HEK293 (cell line): ENCODE data around the gene C4orf51.

Experiments used
- CTCF ChIA-PET: fragments of 350-600 bp; formaldehyde crosslinking; extraction: SDS; loops from one replicate; lab custom pipeline; 2021; ENCODE audit warnings: antibody characterized with exemption; lab: Yijun Ruan, JAX
- POLR2A ChIA-PET: fragments of 300-600 bp; formaldehyde crosslinking; extraction: SDS; loops from one replicate; lab custom pipeline; 2020; ENCODE audit warnings: antibody characterized with exemption, inconsistent platforms; lab: Yijun Ruan, JAX
- H3K27ac ChIP-seq: fragments of 200-500 bp; sonication (Bioruptor generic); 2 replicates; pipeline ENCODE4 v1.5.1; 2014; ENCODE audit warnings: low read depth, low read length, control low read depth, inconsistent platforms; ENCODE audit errors: extremely low read depth
- H3K36me3 ChIP-seq, 2 experiments: fragments of 200-500 bp in 1 of 2; sonication (Bioruptor generic) in 1 of 2; 1 replicate in 1 of 2; 2 replicates in 1 of 2; pipeline ENCODE4 v1.5.1; 2014 to 2017; ENCODE audit warnings: inconsistent platforms in 2 of 2, low read length in 2 of 2; ENCODE audit not compliant: control insufficient read depth in 2 of 2, insufficient read depth in 1 of 2
- H3K4me1 ChIP-seq: fragments of 200-500 bp; sonication (Bioruptor generic); 2 replicates; pipeline ENCODE4 v1.5.1; 2014; ENCODE audit warnings: mild to moderate bottlenecking, low read length, inconsistent platforms; ENCODE audit not compliant: control insufficient read depth, insufficient read depth
- H3K4me3 ChIP-seq: 2 replicates; pipeline ENCODE4 v1.5.1; 2011; ENCODE audit warnings: low read depth, mild to moderate bottlenecking, control low read depth, low read length, moderate library complexity
- H3K9me3 ChIP-seq: fragments of 200-500 bp; sonication (Bioruptor generic); 2 replicates; pipeline ENCODE4 v1.5.1; 2014; ENCODE audit warnings: low read depth, low read length, inconsistent platforms; ENCODE audit not compliant: control insufficient read depth, insufficient read depth
- ELK4 ChIP-seq: IDR thresholded peaks from 2 replicates; pipeline ENCODE4 v1.6.1; 2011; ENCODE audit warnings: mild to moderate bottlenecking, low read depth, low read length, borderline replicate concordance
- KLF1 ChIP-seq: fragments of 450-650 bp; formaldehyde crosslinking; IDR thresholded peaks from 2 replicates; pipeline ENCODE4 v1.5.1; 2016; ENCODE audit warnings: missing biosample characterization, missing genetic modification characterization
- KLF17 ChIP-seq: fragments of 450-650 bp; formaldehyde crosslinking; IDR thresholded peaks from 2 replicates; pipeline ENCODE4 v1.5.1; 2016; ENCODE audit warnings: missing biosample characterization, missing genetic modification characterization
- TSHZ1 ChIP-seq: fragments of 450-650 bp; formaldehyde crosslinking; IDR thresholded peaks from 2 replicates; pipeline ENCODE4 v1.5.1; 2016; ENCODE audit warnings: missing biosample characterization, missing genetic modification characterization, borderline replicate concordance
- ZBTB44 ChIP-seq: fragments of 450-650 bp; IDR thresholded peaks from 2 replicates; pipeline ENCODE4 v1.5.1; 2018; ENCODE audit warnings: missing biosample characterization, mild to moderate bottlenecking, missing genetic modification characterization
- ZBTB7A ChIP-seq: fragments of 450-650 bp; formaldehyde crosslinking; IDR thresholded peaks from 2 replicates; pipeline ENCODE4 v1.5.1; 2016; ENCODE audit warnings: low read depth, missing biosample characterization, missing genetic modification characterization
- ZNF2 ChIP-seq: fragments of 450-650 bp; formaldehyde crosslinking; IDR thresholded peaks from 2 replicates; pipeline ENCODE4 v1.5.1; 2016; ENCODE audit warnings: missing biosample characterization, missing genetic modification characterization
- ZNF223 ChIP-seq: fragments of 450-650 bp; formaldehyde crosslinking; IDR thresholded peaks from 2 replicates; pipeline ENCODE4 v1.5.1; 2016; ENCODE audit warnings: missing biosample characterization, missing genetic modification characterization
- ZNF311 ChIP-seq: fragments of 450-650 bp; formaldehyde crosslinking; IDR thresholded peaks from 2 replicates; pipeline ENCODE4 v1.5.1; 2017; ENCODE audit warnings: missing biosample characterization, missing genetic modification characterization, borderline replicate concordance
- ZNF449 ChIP-seq: fragments of 450-650 bp; formaldehyde crosslinking; IDR thresholded peaks from 2 replicates; pipeline ENCODE4 v1.5.1; 2017; ENCODE audit warnings: missing biosample characterization, mild to moderate bottlenecking, missing genetic modification characterization, moderate library complexity
- ZNF624 ChIP-seq: fragments of 450-650 bp; formaldehyde crosslinking; IDR thresholded peaks from 2 replicates; pipeline ENCODE4 v1.5.1; 2017; ENCODE audit warnings: missing biosample characterization, missing genetic modification characterization
- ZNF626 ChIP-seq: fragments of 450-650 bp; sonication (Bioruptor Pico); formaldehyde crosslinking; IDR thresholded peaks from 2 replicates; pipeline ENCODE4 v1.5.1; 2018; ENCODE audit warnings: missing biosample characterization, missing genetic modification characterization, inconsistent platforms
- ZNF639 ChIP-seq: fragments of 450-650 bp; formaldehyde crosslinking; IDR thresholded peaks from 2 replicates; pipeline ENCODE4 v1.5.1; 2016; ENCODE audit warnings: missing biosample characterization, missing genetic modification characterization
- ZNF670 ChIP-seq: fragments of 450-650 bp; formaldehyde crosslinking; IDR thresholded peaks from 2 replicates; pipeline ENCODE4 v1.5.1; 2016; ENCODE audit warnings: missing biosample characterization, missing genetic modification characterization, low read depth
- ZNF747 ChIP-seq: fragments of 450-650 bp; formaldehyde crosslinking; IDR thresholded peaks from 2 replicates; pipeline ENCODE4 v1.5.1; 2016; ENCODE audit warnings: missing biosample characterization, missing genetic modification characterization
- ZNF777 ChIP-seq: fragments of 450-650 bp; formaldehyde crosslinking; IDR thresholded peaks from 2 replicates; pipeline ENCODE4 v1.5.1; 2017; ENCODE audit warnings: missing biosample characterization, missing genetic modification characterization, borderline replicate concordance
- ZNF785 ChIP-seq: fragments of 450-650 bp; formaldehyde crosslinking; IDR thresholded peaks from 2 replicates; pipeline ENCODE4 v1.5.1; 2016; ENCODE audit warnings: missing biosample characterization, missing genetic modification characterization
- ZSCAN23 ChIP-seq: fragments of 450-650 bp; formaldehyde crosslinking; IDR thresholded peaks from 2 replicates; pipeline ENCODE4 v1.5.1; 2016; ENCODE audit warnings: missing biosample characterization, missing genetic modification characterization
- ZSCAN5A ChIP-seq: fragments of 450-650 bp; formaldehyde crosslinking; IDR thresholded peaks from 2 replicates; pipeline ENCODE4 v1.5.1; 2016; ENCODE audit warnings: missing biosample characterization, missing genetic modification characterization

The C4orf51 gene

GRCh38 chr4:145703850-145704497 is 24.0 kb downstream of the C4orf51 start (continued):
- TF ChIP-seq ZNF223 (no peak), ZBTB44 (tag by site-specific recombination) (no peak), ELK4 (no peak), ZNF626 (tag by site-specific recombination) (no peak), KLF17 (no peak)

GRCh38 chr4:145709336-145709735 is 29.4 kb downstream of the C4orf51 start:
- Histone ChIP-seq H3K4me1 (no peaks in the 10 kb centered on the region), H3K27ac (no peak overlapping the region), H3K9me3 (no peaks in the 10 kb centered on the region), H3K4me3 (no peak overlapping the region), H3K36me3 (no peaks in the 10 kb centered on the region)
- POLR2A ChIA-PET: no interaction called here
- CTCF ChIA-PET: interaction anchor here (0.6 to 0.7 kb wide), 2 partner anchors 10 to 382 kb away, joined by 3 read pairs; no protein-coding TSS in a partner anchor
- TF ChIP-seq ZNF639 (tag by site-specific recombination): no peak
- TF ChIP-seq KLF1 (tag by site-specific recombination): no peak
- TF ChIP-seq ZNF624 (tag by site-specific recombination): no peak
- no peak for TF ChIP-seq ZNF785 (tag by site-specific recombination)
- no peak for TF ChIP-seq TSHZ1
- TF ChIP-seq ZNF311 (tag by site-specific recombination): no peak
- TF ChIP-seq ZSCAN23 (tag by site-specific recombination): no peak
- TF ChIP-seq ZNF777 (tag by site-specific recombination): no peak
- no peak for TF ChIP-seq ZNF449 (tag by site-specific recombination)
- TF ChIP-seq ZNF670 (tag by site-specific recombination): no peak
- TF ChIP-seq ZNF2 (tag by site-specific recombination): no peak
- no peak for TF ChIP-seq ZBTB7A (tag by site-specific recombination)
- no peak for TF ChIP-seq ZNF747 (tag by site-specific recombination)
- TF ChIP-seq ZSCAN5A (tag by site-specific recombination): no peak
- TF ChIP-seq ZBTB44 (tag by site-specific recombination): no peak
